ENCODE measurements around the gene BYSL.

The BYSL gene

DNA sequence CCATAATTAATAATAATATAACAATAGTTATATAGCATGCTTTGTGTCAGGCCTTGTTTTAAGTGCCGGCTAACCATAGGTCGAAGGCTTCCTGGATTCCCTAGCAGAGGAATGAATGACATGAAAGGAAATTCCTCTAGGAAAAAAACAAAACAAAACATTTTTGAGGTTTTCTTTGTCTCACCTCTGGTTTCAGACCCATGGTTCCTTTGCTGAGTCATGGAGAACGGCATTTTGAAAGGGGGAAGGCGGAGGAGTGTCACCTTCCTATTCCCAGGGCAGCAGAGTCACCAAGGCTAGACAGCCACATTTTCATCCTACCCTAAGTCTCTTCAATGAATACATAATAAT is 45.6 kb downstream of the BYSL start:
- DNase-seq (ENCODE audit: extremely low read depth, low read depth), result no peak
- TF ChIP-seq, protein P1, sequence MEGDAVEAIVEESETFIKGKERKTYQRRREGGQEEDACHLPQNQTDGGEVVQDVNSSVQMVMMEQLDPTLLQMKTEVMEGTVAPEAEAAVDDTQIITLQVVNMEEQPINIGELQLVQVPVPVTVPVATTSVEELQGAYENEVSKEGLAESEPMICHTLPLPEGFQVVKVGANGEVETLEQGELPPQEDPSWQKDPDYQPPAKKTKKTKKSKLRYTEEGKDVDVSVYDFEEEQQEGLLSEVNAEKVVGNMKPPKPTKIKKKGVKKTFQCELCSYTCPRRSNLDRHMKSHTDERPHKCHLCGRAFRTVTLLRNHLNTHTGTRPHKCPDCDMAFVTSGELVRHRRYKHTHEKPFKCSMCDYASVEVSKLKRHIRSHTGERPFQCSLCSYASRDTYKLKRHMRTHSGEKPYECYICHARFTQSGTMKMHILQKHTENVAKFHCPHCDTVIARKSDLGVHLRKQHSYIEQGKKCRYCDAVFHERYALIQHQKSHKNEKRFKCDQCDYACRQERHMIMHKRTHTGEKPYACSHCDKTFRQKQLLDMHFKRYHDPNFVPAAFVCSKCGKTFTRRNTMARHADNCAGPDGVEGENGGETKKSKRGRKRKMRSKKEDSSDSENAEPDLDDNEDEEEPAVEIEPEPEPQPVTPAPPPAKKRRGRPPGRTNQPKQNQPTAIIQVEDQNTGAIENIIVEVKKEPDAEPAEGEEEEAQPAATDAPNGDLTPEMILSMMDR (IDR thresholded peaks at IDR 0.05; ENCODE audit: low read depth, low read length), result no peak

DNA sequence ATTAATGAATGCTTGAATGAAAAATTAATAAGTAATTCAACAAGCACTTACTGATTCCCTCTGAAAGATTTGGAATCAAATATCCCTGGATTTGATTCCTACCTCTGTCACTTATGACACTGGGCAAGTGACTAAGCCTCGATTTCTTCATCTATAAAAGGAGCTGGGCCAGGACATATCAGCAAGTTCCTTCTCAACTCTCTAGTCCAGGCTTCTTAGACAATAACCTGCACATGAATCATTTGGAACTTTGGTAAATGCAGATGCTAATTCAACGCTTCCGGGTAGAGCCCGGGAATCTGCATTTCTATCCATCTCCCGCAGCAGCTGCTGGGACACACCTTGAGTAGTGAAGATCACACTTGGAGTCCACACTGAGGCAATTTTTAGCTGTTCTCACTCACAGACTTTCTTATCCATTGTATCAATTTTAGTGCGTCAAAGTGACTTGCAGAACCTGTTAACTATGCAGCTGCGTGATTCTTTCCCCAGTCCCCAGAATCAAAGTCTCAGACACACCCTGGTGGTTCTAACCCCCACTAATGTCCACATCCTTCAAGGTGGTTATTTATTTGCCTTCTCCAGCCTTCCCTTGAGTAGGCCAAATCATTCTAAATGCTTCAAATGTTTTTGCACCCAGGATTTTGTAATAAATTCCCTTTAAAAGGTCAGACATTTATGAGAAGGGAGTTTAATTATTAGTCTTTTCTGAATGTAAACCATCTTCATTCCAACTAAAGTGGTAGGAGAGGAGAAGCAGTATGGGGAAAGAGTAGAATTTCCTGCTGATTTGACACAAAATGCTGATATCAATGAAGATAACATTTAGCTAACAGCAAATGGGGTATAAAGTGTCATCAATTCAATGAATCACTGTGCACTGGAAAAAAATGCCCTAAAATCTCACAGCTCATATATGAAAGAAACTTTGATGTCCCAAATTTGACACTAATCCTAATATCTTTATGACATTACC is 46.3 kb downstream of the BYSL start:
- TF ChIP-seq, protein P1 (IDR thresholded peaks at IDR 0.05; ENCODE audit: low read depth, low read length), result no peak
- DNase-seq (ENCODE audit: extremely low read depth, low read depth), result no peak

DNA sequence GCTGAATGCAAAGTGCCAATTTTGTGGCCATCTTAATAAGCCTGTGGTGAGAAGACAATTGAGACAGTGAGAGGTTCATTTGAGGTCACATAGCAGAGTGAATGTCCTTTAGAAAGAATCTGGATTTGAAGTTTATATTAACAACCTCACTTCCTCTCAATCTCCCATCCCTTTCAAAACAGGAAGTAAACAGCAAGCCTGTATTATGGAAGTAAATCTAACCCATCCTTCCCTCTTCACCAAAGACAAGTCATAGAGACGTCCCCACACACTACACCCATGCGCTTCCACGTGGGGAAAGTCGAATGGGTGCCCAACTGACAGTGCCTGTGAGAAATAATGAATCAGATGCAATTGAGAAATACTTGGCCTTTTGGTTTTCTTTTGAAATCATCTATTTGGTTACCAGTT is 49.1 kb downstream of the BYSL start:
- TF ChIP-seq, protein P1 (IDR thresholded peaks at IDR 0.05; ENCODE audit: low read depth, low read length), result no peak
- DNase-seq (ENCODE audit: extremely low read depth, low read depth), result no peak

DNA sequence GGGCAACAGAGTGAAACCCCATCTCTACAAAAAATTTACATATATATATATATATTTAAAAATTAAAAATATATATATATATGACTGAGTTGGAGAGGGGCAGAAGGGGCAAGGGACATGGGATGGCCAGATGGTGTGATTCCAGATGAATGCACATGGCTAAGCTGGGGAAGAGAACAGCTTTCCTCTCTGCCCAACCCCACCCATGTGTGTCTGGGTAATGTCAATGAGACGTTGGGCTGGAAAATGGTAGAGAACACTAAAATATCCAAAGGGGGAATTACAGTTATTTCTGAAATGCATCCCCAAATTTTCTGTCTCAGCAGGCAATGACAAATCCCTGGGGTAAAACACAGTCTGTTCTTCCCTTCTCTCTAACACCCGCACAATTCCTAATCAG is 51.5 kb downstream of the BYSL start:
- TF ChIP-seq, protein P1 (IDR thresholded peaks at IDR 0.05; ENCODE audit: low read depth, low read length), result no peak
- no peak for DNase-seq (ENCODE audit: extremely low read depth, low read depth)

DNA sequence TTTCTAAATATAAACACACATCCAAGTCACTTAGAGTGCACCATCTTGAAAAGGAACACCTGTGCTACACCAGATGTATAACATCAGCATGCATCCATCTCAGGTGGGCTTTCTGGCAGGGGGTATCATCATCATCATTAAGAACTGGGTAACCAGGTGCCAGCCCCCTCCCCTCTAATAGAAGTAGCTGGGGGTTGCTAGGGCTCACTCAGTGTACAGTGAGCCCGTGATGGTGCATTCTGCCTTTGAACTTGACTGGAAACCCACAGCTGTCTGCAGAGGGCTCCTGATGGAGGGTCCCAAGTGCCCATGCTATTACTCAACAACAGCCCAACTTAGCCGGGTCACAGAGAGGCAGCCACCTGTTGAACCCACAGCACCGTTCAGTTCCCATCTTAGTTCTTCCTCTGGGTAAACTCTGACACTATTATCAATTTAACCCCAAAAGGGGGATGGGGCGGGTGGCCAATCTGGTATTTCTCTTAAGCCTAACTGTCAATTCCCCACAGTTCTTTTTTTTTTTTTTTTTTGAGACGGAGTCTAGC is 53.1 kb downstream of the BYSL start:
- no peak for DNase-seq (ENCODE audit: extremely low read depth, low read depth)
- TF ChIP-seq, protein P1 (IDR thresholded peaks at IDR 0.05; ENCODE audit: low read depth, low read length), result no peak

DNA sequence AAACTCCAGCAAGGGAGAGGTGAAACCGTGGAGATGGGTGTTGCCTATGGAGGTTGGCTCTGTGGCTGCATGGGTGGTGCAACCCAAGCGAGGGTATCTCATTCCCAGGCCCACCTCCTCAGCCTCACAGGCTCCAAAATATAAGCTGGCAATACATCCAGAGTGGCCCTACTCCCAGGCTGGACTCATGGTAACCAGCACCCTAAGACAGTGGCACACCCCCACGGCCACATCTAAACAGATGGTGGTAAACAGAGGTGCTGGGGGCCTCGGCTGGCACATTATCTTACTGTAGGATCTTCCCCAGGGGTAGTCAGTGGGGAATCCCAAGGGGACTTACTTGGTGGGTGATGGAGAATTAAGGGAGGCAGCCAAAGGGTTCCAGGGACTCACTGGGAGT is 54.0 kb downstream of the BYSL start:
- DNase-seq (ENCODE audit: extremely low read depth, low read depth), result no peak
- TF ChIP-seq, protein P1 (IDR thresholded peaks at IDR 0.05; ENCODE audit: low read depth, low read length), result no peak

DNA sequence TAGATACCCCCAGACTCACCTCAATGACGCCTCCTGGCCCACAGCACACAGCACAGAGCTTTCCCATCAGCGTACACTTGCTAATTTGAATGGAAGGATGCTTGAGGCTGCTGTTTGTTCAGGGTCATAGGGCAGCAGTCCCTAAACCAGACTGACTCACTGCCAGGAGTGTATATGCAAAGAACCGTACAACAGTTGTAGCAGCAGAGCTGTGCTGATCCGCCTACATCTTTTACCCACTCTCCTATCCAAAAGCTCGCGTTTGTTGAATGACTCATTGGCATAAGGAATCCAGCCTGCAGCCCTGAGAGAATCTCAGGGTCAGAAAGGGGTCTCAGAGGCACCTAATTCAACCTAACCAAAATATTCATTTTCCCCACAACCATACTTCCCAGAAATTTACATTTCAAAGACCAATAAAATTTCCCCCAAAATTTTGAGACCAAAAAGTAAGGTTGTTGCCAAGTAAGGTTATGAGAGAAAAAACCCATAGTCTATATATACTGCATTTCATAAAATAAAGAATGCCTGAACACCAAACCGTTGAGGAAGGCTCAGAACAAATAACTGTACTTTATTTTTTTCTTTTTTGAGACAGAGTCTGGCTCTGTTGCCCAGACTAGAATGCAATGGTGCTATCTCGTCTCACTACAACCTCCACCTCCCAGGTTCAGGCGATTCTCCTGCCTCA is 55.6 kb downstream of the BYSL start:
- DNase-seq (ENCODE audit: extremely low read depth, low read depth), result no peak
- TF ChIP-seq, protein P1 (IDR thresholded peaks at IDR 0.05; ENCODE audit: low read depth, low read length), result no peak
